Muscle layer of duodenum (tissue), 2 donors: ENCODE results near the gene SARNP.

Experiments
- H3K27ac ChIP-seq: one replicate; pipeline ENCODE4 v1.7.0; 2013; ENCODE audit warnings: mild to moderate bottlenecking, low read length
- H3K27me3 ChIP-seq: one replicate; pipeline ENCODE4 v1.7.0; 2013; ENCODE audit warnings: low read depth, mild to moderate bottlenecking, control low read depth, low read length
- H3K36me3 ChIP-seq, 2 donors: one replicate each; pipeline ENCODE4 v1.7.0; 2013; ENCODE audit warnings: low read length in 2 of 2, control low read depth in 1 of 2, mild to moderate bottlenecking in 1 of 2; ENCODE audit not compliant: insufficient read depth in 2 of 2, control insufficient read depth in 1 of 2
- H3K4me1 ChIP-seq, 2 donors: one replicate each; pipeline ENCODE4 v1.7.0; 2013; ENCODE audit warnings: low read length in 2 of 2, mild to moderate bottlenecking in 2 of 2, control low read depth in 1 of 2, moderate library complexity in 1 of 2; ENCODE audit not compliant: insufficient read depth in 2 of 2, control insufficient read depth in 1 of 2
- H3K4me3 ChIP-seq, 2 donors: one replicate each; pipeline ENCODE4 v1.7.0; 2013; ENCODE audit warnings: low read length in 2 of 2, low read depth in 1 of 2, mild to moderate bottlenecking in 1 of 2
- H3K9me3 ChIP-seq, 2 donors: one replicate each; pipeline ENCODE4 v1.7.0; 2013; ENCODE audit warnings: low read length in 2 of 2, control low read depth in 1 of 2, mild to moderate bottlenecking in 1 of 2; ENCODE audit not compliant: control insufficient read depth in 1 of 2
- donor health status: healthy.

SARNP gene

DNA sequence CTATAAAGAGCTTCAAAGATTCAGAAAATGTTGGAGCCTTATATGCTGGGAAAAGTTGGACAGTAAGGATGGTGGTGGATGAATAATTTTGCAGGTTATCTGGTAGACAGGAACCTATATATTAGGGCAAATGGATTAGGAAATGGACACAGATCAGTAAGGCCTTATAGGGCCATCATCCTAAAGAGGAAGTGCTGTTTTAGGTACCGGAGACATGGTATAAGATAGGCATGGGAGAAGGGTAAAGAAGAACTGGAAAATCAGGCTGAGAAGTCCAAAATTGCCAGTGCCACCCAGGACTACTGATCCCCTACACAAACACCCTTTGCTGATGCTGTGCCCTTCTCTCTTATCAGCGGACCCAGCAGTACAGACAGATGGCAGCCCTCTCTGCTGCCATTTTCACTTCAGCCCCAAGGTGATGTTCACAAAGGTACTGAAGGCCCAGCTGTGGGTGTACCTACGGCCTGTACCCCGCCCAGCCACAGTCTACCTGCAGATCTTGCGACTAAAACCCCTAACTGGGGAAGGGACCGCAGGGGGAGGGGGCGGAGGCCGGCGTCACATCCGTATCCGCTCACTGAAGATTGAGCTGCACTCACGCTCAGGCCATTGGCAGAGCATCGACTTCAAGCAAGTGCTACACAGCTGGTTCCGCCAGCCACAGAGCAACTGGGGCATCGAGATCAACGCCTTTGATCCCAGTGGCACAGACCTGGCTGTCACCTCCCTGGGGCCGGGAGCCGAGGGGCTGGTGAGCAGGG lies 69.1 kb downstream of the SARNP start:
- H3K27ac ChIP-seq = no peak overlapping the region
- peaks cover 19 to 30% of the 10 kb centered on the region in 2 donors for H3K36me3 ChIP-seq
- H3K4me1 ChIP-seq = peaks cover 4 to 19% of the 10 kb centered on the region in 2 donors
- H3K27me3 ChIP-seq = peaks cover 6% of the 10 kb centered on the region
- H3K9me3 ChIP-seq = no peaks in the 10 kb centered on the region
- H3K4me3 ChIP-seq = no peak overlapping the region

GRCh38 chr12:55746913-55747231 lies 70.7 kb downstream of the SARNP start:
- Histone ChIP-seq H3K27ac (no peak overlapping the region), H3K4me1 (peaks cover 6 to 23% of the 10 kb centered on the region in 2 donors), H3K9me3 (no peaks in the 10 kb centered on the region)

DNA sequence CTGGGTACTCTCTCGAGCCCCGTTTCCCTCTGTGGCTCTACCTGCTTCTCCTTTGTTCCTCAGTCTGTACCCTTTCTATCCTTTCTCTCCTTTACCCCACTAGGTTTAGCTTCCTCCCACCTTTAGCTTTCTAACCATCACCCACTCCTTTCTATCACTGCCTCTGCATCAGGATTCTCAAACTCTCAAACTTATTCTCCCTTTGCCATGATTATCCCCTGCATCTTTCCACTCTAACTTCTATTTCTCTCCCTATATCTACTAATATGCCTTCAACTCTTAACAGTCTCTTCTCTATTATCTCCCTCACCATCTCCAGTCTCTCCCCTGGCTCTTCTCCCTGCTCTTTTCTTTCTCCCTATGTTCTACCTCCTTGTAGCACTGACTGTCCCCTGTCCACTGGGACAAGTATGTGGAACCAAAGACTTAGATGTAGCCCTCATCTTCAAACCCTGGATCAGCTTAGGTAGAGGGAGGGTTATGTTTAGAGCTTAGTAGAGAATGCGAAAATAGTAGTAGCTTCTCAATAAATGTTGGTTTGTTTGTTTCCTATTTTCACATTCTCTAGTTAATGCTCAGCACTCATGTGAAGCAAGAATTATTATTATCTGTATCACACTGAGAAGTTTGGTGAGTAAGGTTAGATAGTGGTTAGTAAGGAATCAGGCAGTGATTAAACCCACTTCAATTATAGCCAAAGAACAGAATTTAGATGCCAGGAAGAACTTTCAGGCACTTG lies 71.2 kb downstream of the SARNP start:
- Histone ChIP-seq H3K4me3 (no peak overlapping the region), H3K27me3 (peaks cover 6% of the 10 kb centered on the region), H3K27ac (no peak overlapping the region), H3K4me1 (peaks cover 6 to 23% of the 10 kb centered on the region in 2 donors), H3K9me3 (no peaks in the 10 kb centered on the region), H3K36me3 (peaks cover 5 to 9% of the 10 kb centered on the region in 2 donors)

More at GRCh38 chr12:55746913-55747231, 70.7 kb downstream of the SARNP start:
- Histone ChIP-seq H3K36me3 (peaks cover 9 to 14% of the 10 kb centered on the region in 2 donors), H3K27me3 (peaks cover 6% of the 10 kb centered on the region), H3K4me3 (no peak overlapping the region)

DNA sequence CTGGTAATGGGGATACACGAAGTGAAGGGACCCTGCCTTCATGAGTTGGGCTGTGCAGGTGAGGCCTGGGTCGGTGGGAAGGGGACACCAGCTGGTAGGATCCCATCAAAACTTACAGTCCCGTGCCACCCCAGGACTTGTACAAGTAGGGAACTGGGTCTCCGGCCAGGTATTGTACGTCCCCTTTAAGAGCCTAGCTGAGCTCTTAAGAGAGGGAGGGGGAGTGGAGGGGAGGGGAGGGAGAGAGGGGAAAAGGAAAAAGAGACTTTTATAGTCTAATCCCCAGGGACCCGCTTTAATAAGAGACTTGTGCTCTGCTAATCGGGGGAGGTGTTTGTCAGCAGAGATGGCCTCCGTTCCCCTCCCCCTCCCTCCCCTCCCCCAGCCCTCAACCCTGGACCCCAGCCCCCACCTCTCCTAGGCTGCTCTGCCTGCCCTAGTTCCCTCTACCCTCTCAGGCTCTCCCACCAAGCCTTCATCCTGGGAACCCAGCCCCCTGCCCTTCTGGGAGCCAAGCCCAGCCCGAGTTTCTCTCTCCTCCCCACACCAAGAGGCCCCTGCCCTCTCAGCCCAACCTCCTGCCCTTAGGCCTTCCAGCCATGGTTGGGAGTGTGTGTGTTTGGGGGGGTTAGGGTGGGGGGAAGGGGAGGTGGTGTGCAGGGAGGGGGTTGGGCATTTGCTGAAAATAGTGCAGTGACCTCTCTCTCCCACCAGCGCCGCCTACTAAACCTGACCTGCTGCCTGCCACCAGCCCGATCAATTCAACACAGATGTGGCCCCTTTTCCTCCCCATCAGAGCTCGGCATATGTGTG lies 72.0 kb downstream of the SARNP start:
- H3K27ac ChIP-seq = peak overlapping the region; percentile 51
- peak overlapping the region in 1 of 2 donors; percentile 16 for H3K4me3 ChIP-seq
- H3K4me1 ChIP-seq = peaks cover 6 to 23% of the 10 kb centered on the region in 2 donors
- peaks cover 1 to 3% of the 10 kb centered on the region in 2 donors for H3K36me3 ChIP-seq
- H3K9me3 ChIP-seq = no peaks in the 10 kb centered on the region
- peaks cover 6% of the 10 kb centered on the region for H3K27me3 ChIP-seq

DNA sequence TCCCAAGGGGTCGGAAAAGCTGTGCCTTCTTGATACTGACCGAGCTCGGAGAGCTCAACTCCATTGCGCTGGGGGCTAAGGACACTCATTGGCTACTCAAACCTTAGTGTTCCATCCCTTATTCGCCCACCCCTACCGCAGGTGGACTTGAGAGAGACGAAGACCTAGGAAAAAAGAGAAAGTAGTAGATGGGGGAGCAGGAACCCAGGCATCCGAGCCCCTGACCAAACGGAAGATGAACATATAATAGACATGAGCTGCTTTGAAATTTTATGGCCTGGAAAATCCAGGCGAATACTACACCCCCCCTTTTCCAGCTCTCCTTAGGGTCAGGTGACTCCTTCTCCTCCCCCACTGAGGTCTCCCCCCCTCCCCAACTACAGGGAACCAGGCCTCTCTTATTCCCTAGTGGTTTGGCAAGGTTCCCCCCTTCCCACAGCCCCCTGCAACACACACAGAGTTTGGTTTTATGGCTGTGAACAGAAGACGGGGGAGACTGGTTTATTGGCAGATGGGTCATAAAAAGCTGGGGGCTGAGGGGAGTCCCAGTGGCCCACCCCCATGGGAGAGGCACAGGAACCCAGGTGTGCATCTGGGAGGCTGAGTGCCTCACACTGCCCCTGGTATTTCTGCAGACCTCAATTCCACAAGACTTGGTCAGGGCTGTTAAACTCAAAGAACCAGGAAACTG lies 73.0 kb downstream of the SARNP start:
- peak overlapping the region; percentile 51 for H3K27ac ChIP-seq

GRCh38 chr12:55743406-55744339 lies 73.9 kb downstream of the SARNP start:
- H3K4me3 ChIP-seq = peak overlapping the region; percentile 62 to 75
- H3K27me3 ChIP-seq = peaks cover 6% of the 10 kb centered on the region
- H3K4me1 ChIP-seq = peaks cover 6 to 23% of the 10 kb centered on the region in 2 donors
- no peak overlapping the region for H3K27ac ChIP-seq
- H3K9me3 ChIP-seq = no peaks in the 10 kb centered on the region
- no peaks in the 10 kb centered on the region for H3K36me3 ChIP-seq

More for the DNA sequence above, 73.0 kb downstream of the SARNP start:
- Histone ChIP-seq H3K36me3 (peaks cover 0 to 3% of the 10 kb centered on the region in 2 donors), H3K4me1 (peaks cover 6 to 23% of the 10 kb centered on the region in 2 donors), H3K27me3 (peaks cover 6% of the 10 kb centered on the region), H3K9me3 (no peaks in the 10 kb centered on the region), H3K4me3 (peak overlapping the region; percentile 62 to 75)

DNA sequence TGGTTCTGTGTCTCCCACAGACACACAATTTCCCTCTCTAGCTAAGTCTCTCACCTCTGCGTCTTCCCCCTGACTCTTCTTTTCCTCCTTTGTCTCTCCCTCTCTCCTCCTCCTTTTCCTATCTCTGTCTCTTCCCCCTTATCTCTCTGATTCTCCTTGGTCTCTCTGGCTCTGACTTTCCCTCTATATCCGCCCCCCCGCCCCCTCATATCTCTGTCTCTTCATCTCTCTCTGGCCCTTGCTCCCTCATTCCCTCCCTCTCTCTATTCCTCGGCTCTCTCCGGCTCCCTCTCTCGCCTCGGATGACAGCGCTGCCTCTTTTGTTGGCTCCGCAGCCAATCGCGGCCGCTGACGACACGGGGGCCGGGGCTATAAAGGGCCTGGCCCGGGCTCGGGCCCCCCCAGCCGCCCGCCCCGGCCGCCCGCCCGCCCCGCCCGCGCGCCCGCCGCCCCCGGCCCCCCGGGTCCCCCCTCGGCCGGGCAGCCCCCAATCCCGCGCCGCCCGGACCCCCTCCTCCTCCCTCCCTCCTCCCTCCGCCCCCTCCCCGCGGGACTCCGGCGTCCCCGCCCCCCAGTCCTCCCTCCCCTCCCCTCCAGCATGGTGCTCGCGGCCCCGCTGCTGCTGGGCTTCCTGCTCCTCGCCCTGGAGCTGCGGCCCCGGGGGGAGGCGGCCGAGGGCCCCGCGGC lies 74.7 kb downstream of the SARNP start, which contains the start of gene GDF11:
Gene GDF11, plus strand, starts transcription at position 404 of the 687 bp plus-strand sequence. Its CDS starts 195 bp downstream, at position 599.
- H3K4me1 ChIP-seq = peaks cover 12 to 31% of the 10 kb centered on the region in 2 donors
- peaks cover 6% of the 10 kb centered on the region for H3K27me3 ChIP-seq
- no peaks in the 10 kb centered on the region for H3K9me3 ChIP-seq
- H3K36me3 ChIP-seq = no peaks in the 10 kb centered on the region
- peak within 1 kb of the TSS; percentile 62 to 75 for H3K4me3 ChIP-seq
- no peak within 1 kb of the TSS for H3K27ac ChIP-seq

GRCh38 chr12:55741931-55742680 lies 75.4 kb downstream of the SARNP start:
- Histone ChIP-seq H3K4me1 (peaks cover 13 to 38% of the 10 kb centered on the region in 2 donors), H3K4me3 (peak overlapping the region; percentile 32 to 56)

DNA sequence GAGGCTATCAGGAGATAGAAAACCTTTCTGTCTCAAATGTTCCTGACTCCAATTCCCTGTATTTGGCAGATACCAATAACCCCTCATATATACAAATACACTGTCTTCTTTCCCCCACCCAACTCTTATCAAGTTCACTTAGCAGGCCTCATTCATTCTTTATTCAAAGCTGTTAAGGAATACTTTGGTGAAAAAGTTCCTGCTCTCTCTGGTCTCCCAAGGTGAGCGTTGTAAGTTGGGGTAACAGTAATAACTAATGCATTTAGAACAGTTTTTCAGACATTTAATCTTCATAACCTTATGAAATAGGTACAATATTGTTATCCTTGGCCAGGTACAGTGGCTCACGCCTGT lies 78.5 kb downstream of the SARNP start:
- Histone ChIP-seq H3K27me3 (peaks cover 2% of the 10 kb centered on the region), H3K36me3 (no peaks in the 10 kb centered on the region), H3K9me3 (no peaks in the 10 kb centered on the region), H3K4me1 (peaks cover 10 to 23% of the 10 kb centered on the region in 2 donors), H3K27ac (no peak overlapping the region), H3K4me3 (peak overlapping the region; percentile 71 to 84)

More at GRCh38 chr12:55741931-55742680, 75.4 kb downstream of the SARNP start:
- no peaks in the 10 kb centered on the region for H3K9me3 ChIP-seq
- H3K27ac ChIP-seq = no peak overlapping the region
- peaks cover 6% of the 10 kb centered on the region for H3K27me3 ChIP-seq
- H3K36me3 ChIP-seq = no peaks in the 10 kb centered on the region
